ENCODE measurements around the gene UBLCP1. TPM values are rescaled to one million over a fixed set of nuclear protein-coding genes. Genes with fewer than 3 reads are reported as not detected.

The UBLCP1 gene
- total and polyA plus RNA-seq, 2 of the 13 experiments (the other 11 are each of a cell fraction or from before 2014, with no cell fraction given): 6.5 to 12.6 TPM

- TF ChIP-seq ZSCAN20 (CRISPR knock-in tag; IDR thresholded peaks at IDR 0.05; ENCODE audit: borderline replicate concordance): no peak
- TF ChIP-seq ZNF609 (CRISPR knock-in tag; IDR thresholded peaks at IDR 0.05; ENCODE audit: borderline replicate concordance): 0 out of 2 replicates have a peak, but pooled peaks have one; percentile 21
- TF ChIP-seq RFX1 (IDR thresholded peaks at IDR 0.05): no peak
- TF ChIP-seq, protein P1, sequence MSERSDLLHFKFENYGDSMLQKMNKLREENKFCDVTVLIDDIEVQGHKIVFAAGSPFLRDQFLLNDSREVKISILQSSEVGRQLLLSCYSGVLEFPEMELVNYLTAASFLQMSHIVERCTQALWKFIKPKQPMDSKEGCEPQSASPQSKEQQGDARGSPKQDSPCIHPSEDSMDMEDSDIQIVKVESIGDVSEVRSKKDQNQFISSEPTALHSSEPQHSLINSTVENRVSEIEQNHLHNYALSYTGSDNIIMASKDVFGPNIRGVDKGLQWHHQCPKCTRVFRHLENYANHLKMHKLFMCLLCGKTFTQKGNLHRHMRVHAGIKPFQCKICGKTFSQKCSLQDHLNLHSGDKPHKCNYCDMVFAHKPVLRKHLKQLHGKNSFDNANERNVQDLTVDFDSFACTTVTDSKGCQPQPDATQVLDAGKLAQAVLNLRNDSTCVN (CRISPR knock-in tag; IDR thresholded peaks at IDR 0.05; ENCODE audit: borderline replicate concordance): no peak
- TF ChIP-seq ELF3 (CRISPR knock-in tag; IDR thresholded peaks at IDR 0.05): no peak
- TF ChIP-seq TCF12 (IDR thresholded peaks at IDR 0.05): no peak
- TF ChIP-seq TCF12 (CRISPR knock-in tag; IDR thresholded peaks at IDR 0.05): no peak
- TF ChIP-seq, protein P2, sequence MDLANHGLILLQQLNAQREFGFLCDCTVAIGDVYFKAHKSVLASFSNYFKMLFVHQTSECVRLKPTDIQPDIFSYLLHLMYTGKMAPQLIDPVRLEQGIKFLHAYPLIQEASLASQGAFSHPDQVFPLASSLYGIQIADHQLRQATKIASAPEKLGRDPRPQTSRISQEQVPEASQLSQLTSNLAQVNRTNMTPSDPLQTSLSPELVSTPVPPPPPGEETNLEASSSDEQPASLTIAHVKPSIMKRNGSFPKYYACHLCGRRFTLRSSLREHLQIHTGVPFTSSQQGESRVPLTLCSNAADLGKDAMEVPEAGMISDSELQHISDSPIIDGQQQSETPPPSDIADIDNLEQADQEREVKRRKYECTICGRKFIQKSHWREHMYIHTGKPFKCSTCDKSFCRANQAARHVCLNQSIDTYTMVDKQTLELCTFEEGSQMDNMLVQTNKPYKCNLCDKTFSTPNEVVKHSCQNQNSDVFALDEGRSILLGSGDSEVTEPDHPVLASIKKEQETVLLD (CRISPR knock-in tag; IDR thresholded peaks at IDR 0.05; ENCODE audit: low read depth): no peak
- no peak for TF ChIP-seq ZNF776 (CRISPR knock-in tag; IDR thresholded peaks at IDR 0.05)
- TF ChIP-seq CHD4 (IDR thresholded peaks at IDR 0.05; ENCODE audit: borderline replicate concordance, low read length): no peak
- TF ChIP-seq GZF1 (CRISPR knock-in tag; IDR thresholded peaks at IDR 0.05): no peak
- TF ChIP-seq MAFF (IDR thresholded peaks at IDR 0.05; ENCODE audit: low read depth, low read length): no peak
- no peak for TF ChIP-seq ZNF124 (CRISPR knock-in tag; IDR thresholded peaks at IDR 0.05)
- no peak for TF ChIP-seq FOXK2 (IDR thresholded peaks at IDR 0.05)
- no peak for TF ChIP-seq TRAFD1 (CRISPR knock-in tag; IDR thresholded peaks at IDR 0.05; ENCODE audit: borderline replicate concordance)
- TF ChIP-seq PRDM4 (CRISPR knock-in tag; IDR thresholded peaks at IDR 0.05; ENCODE audit: borderline replicate concordance): no peak
- no peak for TF ChIP-seq POLR2G (IDR thresholded peaks at IDR 0.05; ENCODE audit: low read depth, low read length)
- TF ChIP-seq MAFK (conservative IDR thresholded peaks at IDR 0.05 in 1 of 2, IDR thresholded peaks at IDR 0.05 in 1 of 2; ENCODE audit: low read length in 2 of 2): no peak
These were observed 5.3 kb upstream of the UBLCP1 start (continued) for GRCh38 chr5:159257629-159258283.
